HG02938 (cell line): ENCODE data around the gene ANKRD60.

Experiments used
- ATAC-seq: cut with Tn5 transposase; IDR thresholded peaks from one replicate; pipeline ENCODE4 v1.9.1; 2021; ENCODE audit warnings: mild to moderate bottlenecking, moderate library complexity; ENCODE audit not compliant: unreplicated experiment

The ANKRD60 gene

DNA sequence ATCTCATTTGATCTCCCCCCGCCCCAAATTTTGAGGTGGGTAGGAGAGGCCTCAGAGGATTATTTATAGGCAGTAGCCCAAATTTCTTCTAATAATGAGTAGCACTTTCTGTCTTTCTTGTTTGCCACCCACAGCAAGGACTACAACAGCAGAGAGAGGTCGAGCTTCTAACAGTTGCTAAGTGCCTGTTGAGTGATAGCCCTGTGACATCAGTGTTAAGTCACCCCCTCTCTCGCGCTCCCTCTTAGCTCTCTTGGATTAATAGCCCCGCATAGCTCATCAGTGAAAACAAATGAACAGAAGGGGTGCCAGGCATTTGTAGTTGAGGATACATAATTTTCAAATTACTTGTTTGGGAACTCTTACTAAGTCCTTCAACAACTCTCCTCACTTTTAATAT is 3.5 kb downstream of the ANKRD60 start:
- ATAC-seq: no peak

DNA sequence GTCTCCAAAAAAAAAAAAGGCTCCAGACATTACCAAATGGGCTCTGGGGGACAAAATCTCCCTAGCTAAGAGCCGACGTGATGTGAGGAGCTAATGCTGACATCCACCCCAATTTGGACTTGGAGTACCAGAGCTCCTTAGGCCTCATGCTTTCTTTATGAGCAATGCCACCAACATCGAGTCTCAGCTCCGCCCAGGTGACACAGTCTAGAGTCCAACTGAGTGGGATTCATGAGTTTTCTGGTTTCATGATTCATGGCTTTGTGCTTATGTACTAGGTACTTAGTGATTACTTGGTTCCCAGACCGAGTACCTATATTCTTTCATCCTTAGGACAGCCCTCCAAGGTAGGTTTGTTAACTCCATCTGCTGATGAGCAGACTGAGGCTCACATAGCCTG is 4.4 kb downstream of the ANKRD60 start:
- no peak for ATAC-seq

DNA sequence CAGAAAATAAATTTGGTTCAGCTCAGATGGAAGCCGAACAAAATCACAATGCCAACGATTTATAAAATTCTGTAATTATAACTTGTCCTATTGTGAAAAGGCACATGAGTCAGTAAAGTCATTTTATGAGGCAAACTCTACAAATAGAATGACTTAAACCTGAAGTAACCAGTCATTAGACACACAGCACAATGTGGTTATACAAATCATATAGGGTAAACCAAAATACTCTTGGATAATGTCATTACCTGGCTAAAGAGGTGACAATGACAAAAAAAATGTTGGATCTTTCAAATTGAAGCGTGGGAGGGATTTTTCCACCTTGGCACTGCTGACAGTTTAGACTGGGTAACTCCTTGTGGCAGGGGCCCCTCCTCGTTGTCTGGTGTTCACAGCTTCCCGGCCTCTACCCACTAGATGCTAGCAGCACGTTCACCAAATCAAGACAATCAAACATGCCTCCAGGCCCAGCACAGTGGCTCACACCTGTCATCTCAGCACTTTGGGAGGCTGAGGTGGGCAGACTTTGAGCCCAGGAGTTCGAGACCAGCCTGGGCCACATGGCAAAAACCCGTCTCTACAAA is 5.0 kb downstream of the ANKRD60 start:
- no peak for ATAC-seq

- ATAC-seq: no peak
Measured at GRCh38 chr20:58222446-58222845, 6.0 kb downstream of the ANKRD60 start.

DNA sequence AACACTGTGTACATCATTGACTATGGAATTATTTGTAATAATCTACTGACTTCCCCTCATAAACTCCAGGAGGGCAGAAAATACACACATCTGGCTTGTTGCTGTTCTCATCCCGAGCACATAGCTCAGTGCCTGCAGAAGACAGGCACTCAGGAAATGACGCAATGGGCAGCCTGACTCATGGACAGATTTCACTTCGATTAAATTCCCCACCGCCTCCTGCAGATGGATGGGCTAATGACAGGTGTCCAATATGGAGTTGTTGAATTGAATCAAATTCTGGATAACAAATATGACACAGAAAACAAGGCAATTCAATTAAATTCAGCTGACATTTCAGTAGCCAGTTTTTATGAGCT is 9.1 kb downstream of the ANKRD60 start:
- no peak for ATAC-seq

GRCh38 chr20:58218665-58219341 is 9.7 kb downstream of the ANKRD60 start:
- ATAC-seq: no peak

- no peak for ATAC-seq
Measured at GRCh38 chr20:58216334-58216733, 12.1 kb downstream of the ANKRD60 start.

GRCh38 chr20:58215116-58215515 is 13.3 kb downstream of the ANKRD60 start:
- ATAC-seq: no peak

GRCh38 chr20:58214310-58214709 is 14.1 kb downstream of the ANKRD60 start:
- ATAC-seq: no peak

DNA sequence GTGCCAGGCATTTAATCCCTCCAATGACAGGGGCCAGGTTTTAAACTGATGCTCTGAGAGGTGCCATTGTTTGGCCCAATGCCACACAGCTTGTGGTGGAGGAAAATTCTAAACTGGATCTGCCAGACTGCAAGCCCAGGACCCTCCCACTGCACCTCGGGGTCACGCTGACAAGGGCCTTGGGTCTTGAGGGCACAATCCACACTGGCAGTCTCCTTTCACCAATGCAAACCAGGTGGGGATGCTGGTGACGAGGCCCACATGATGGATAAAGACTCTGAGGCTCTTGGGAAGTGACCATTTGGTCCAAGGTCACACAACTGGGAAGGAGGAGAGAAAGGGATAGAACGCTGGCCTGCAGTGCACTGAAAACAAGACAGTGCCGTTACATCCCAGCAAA is 14.7 kb downstream of the ANKRD60 start:
- ATAC-seq: no peak

DNA sequence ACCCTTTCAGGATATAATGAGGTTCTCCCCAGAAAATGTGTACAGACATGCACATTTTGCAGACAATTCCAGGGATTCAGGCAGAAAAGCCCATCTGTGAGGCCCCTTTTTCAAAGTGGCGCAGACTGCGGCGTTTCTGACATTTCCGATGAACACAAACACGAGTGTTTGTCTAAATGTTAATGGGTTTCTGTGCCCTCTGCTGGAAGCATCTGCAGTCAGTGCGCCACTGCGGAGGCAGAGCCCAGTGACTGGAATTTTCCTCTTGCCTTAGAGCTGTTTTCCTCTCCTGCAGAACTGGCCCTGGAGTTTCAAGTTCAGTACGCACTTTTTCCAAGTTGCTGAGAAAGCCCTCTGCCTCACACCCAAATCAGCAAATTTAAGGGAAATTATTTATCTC is 15.3 kb downstream of the ANKRD60 start:
- ATAC-seq: no peak

DNA sequence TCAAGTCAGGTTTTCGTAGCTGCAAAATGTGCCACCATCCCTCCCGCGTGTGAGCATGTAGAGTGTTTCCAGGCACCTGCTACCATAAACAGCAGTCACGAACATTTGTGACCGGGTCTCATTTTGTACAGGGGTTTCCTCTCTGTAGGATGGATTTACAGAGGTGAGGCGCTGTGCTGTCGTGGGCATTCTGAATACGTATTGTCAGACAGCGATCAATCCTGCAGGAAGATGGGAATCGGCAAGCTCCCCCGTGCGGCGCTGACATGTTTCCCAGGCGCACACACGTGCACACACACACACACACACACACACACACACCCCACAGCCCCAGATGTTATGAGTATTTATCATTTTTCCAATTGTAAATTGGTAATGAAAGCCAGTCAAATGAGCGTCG is 15.8 kb downstream of the ANKRD60 start:
- no peak for ATAC-seq

DNA sequence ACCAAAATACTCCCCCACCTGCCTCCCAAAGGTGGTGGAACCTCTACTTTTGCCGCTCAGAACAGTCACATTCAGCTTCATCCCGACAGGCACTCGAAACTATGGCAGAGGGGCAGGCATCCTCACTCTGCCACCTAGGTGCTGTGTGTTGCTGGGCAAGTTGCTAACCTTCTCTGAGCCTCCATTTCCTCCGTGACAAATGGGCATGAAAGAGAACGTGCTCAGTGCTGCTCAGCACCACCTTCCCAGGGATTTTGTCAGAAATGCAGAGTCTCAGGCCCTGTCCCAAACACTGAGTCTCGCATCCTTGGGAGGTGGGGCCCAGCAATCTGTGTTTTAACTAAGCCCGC is 18.1 kb downstream of the ANKRD60 start:
- ATAC-seq: no peak

- no peak for ATAC-seq
Measured at GRCh38 chr20:58209652-58210397, 18.6 kb downstream of the ANKRD60 start.

DNA sequence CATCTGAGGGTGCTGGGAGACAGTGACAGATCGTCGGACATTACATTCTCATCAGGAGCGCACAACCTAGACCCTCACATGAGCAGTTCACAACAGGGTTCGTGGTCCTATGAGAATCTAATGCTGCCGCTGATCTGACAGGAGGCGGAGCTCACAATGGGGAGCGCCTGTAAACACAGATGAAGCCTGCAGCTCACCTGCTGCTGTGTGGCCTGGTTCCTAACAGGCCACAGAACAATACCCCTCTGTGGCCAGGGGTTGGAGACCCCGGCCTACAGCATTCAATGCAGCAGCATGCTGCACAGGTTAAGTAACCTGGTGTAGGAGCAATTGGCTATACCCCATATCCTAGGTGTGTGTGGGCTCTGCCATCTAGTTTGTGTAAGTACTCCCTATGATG is 19.5 kb downstream of the ANKRD60 start:
- no peak for ATAC-seq

DNA sequence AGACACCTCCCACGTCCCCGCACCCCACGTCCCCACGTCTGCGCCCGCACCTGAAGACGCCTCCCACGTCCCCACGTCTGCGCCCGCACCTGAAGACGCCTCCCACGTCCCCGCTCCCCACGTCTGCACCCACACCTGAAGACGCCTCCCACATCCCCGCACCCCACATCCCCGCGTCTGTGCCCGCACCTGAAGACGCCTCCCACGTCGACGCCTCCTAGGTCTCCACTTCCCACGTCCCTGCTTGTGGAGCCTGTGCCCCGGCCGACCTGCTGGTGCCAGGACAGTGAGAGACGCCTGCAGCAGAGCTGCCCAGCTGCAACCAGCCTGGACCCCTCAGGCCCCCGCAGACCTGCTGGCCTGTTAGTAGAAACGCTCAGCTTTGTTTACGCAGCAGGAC is 22.6 kb downstream of the ANKRD60 start:
- ATAC-seq: no peak

- ATAC-seq: no peak
Measured at GRCh38 chr20:58202044-58202443, 26.4 kb downstream of the ANKRD60 start.

- ATAC-seq: no peak
Measured at GRCh38 chr20:58201616-58202015, 26.8 kb downstream of the ANKRD60 start.

- no peak for ATAC-seq
Measured at GRCh38 chr20:58199469-58199868, 29.0 kb downstream of the ANKRD60 start.

GRCh38 chr20:58198901-58199355 is 29.5 kb downstream of the ANKRD60 start:
- ATAC-seq: no peak

- no peak for ATAC-seq
Measured at GRCh38 chr20:58198384-58198783, 30.1 kb downstream of the ANKRD60 start.

- no peak for ATAC-seq
Measured at GRCh38 chr20:58197185-58197469, 31.3 kb downstream of the ANKRD60 start.
